Activated CD8-positive, alpha-beta memory T cell treated with anti-CD3 and anti-CD28 coated beads, Interleukin-2, amount 50 U/mL, for 48 hours (primary cell): ENCODE measurements around the gene TOR1AIP1.

Source experiments
- DNase-seq: peaks from one replicate; pipeline ENCODE4 v3.0.0-alpha.2; 2020

Gene TOR1AIP1

DNA sequence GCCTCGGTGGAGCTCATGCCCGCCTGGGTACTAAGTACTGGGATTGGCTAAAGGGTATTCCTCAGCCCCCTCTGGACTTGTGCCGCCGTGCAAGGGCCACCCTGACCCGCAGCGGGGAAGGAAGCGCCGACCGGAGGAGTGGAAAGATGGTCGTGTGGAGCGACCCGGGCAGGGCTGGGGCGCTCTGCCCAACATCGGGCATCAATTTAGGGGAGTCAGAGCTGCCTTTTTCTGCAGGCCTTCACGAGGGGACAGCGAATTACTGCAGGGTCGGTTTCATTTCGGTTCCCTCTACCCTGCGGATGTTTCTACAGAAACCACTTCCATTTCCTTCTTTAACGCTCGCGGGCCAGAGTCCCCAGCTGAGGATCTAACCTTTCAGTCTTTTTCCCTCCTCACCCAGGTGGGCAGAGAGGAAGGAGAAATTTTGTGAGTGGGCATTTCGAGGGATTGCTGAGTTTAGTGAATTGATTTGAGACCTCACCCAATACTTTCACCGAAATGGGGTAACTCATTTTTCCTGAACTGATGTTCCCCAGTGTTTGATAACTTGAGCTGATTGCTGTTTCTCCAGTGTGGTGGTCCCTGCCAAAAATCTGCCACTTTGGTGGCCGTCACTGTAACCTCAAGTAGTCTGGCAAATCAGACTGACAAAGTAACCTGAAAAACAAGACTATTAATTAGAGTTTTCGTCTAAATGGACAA lies 1.1 kb downstream of the TOR1AIP1 start:
- DNase-seq, result no peak

DNA sequence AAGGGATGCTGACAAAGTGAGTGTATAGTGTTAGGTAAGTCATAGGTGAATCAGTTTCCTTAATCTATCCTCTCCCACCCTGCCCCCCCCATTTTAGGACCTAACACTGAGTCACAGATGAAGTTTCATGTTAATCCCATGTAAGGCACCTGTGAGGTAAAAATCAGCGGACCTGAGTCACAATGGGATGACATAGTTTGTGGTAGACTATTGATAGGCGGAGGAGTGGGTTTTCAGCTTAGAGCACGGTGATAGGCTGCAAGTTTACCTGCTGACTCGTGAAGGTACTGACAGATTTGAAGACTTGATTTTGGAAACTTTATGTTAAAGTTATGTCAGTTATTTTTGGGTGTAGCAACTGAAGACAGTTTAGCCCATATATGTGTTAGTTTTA lies 1.7 kb downstream of the TOR1AIP1 start:
- no peak for DNase-seq

DNA sequence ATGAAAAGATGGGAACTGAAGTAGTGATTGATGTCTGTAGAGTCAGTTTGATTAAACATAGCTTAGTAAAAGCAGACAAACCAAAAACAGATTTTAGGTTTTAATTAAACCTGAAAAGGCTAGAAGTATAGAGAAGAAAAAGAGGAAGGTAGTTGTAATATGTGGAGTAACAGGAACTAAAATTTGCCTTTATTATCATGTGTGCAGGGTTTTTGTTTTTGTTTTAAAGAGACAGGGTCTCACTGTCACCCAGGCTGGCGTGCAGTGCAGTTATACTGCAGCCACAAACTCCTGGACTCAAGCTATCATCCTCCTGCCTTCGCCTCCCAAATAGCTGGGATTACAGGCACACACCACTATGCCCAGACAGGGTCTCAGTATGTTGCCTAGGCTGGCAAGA lies 6.0 kb downstream of the TOR1AIP1 start:
- no peak for DNase-seq

DNA sequence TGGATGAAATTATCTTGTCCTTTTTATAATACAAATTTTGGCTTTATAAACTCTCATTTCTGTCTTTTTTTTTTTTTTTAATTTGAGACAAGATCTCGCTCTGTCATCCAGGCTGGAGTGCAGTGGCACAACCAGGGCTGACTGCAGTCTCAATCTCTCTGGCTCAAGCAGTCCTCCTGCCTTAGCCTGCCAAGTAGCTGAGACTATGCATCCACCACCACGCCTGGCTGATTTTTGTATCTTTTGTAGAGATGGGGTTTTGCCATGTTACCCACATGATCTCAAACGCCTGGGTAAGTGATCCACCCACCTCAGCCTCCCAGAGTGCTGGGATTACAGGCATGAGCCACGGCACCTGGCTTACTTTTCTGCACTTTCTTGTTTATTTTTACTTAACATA lies 7.5 kb downstream of the TOR1AIP1 start:
- DNase-seq, result no peak

DNA sequence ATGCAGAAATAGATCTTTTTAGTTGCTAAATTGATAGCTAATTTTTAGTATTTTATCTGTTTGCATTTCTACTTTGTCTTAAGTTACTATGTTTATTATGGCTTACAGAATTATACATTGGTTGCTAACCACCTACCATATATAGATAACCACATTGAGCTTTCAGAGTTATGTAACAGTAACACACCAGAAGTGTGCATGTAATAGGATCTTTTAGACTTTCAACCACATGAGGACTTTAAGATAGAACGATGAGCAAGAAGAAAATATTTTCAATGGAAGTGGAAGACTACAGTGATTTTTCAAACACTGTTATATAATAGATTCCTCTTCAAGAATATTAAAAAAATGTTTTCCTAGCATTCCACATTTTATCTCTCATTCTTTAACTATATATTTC lies 28.8 kb downstream of the TOR1AIP1 start:
- DNase-seq, result no peak

DNA sequence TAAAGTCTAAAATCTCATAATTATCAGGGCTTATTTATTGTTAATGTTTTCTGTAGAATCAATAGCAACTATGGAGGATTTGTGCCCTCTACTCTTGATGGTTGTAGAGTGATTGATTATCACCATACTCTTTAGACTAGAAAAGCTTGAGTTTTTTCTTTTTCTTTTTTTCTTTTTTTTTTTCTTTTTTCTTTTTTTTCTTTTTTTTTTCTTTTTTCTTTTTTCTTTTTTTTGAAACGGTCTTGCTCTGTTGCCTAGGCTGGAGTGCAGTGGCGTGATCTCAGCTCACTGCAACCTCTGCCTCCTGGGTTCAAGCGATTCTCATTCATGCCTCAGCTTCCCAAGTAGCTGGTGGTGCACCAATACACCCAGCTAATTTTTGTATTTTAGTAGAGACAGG lies 29.7 kb downstream of the TOR1AIP1 start:
- no peak for DNase-seq

DNA sequence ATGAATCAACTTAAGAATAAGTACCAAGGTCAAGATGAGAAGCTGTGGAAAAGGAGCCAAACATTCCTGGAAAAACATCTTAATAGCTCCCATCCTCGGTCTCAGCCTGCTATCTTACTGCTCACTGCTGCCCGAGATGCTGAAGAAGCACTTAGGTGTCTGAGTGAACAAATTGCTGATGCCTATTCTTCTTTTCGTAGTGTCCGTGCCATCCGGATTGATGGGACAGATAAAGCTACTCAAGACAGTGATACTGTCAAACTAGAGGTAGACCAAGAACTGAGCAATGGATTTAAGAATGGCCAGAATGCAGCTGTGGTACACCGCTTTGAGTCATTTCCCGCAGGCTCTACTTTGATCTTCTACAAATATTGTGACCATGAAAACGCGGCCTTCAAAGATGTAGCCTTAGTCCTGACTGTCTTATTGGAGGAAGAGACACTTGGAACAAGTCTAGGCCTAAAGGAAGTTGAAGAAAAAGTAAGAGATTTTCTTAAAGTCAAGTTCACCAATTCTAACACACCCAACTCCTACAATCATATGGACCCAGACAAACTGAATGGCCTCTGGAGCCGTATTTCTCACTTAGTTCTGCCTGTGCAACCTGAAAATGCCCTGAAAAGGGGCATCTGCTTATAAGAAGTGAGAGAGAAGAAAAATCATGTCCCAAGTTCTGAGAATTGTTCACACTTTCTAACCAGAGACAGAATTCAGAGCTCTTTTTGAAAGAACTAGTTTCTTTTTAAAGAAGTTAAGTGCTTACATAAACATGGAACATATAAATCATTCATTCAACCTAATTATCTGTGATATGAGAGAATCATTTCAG lies 35.7 kb downstream of the TOR1AIP1 start:
- no peak for DNase-seq

DNA sequence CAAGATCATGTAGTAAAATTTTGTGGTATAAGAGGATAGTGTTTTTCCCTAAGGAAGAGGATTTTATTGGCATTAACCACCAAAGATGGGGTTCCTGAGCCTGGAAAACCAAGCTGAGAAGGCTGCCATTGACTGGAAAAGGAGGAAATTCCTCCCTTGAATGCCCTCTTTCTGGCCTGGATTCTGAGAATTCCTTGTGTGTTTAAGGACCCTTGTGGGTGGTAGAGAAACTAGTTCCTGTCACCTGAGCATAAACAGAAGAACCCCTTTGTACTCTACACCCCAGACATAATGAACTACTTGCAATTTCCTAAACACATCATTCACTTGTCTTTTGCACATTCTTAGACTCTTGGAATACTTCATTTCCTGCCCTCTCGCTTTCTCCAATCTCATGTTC lies 39.4 kb downstream of the TOR1AIP1 start:
- no peak for DNase-seq

DNA sequence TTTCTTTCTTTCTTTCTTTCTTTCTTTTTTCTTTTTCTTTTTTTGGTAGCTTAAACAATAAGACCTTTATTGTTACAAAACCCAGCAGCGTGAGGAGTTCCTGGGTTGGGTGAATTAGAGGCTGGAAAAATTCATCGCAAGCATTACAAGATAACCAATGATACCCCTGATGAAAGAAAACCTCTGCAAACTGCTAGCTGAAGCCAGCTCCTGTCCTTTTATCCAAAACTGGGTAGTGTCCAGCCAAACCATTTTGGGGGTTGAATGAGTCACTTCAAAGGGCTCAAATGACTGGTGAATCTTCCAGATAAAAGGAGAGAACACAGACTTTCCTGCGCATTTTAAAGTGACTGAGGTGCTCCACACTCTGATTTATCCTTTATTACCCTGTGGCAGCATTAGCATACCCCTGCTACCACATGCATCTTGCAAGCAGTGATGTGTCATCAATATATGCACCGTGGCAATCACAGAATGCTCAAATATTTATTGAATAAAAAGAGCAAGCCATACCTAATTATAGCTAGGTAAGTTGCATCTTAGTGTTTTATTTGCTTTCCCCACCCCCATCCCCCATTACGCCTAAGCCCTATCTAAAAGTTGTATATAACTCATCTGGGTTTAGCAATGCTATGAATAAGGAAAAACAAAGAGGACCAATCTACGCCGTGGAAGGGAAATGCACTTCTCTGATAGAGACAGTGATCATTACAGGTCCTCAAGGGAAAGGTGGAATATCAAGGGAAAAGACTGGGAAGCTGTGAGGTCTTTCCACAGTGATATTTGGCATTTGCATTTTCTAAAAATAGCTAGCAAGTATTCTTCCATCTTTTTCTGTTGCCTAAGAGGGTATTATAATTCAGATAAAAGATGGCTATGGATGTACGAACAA lies 40.1 kb downstream of the TOR1AIP1 start:
- no peak for DNase-seq

DNA sequence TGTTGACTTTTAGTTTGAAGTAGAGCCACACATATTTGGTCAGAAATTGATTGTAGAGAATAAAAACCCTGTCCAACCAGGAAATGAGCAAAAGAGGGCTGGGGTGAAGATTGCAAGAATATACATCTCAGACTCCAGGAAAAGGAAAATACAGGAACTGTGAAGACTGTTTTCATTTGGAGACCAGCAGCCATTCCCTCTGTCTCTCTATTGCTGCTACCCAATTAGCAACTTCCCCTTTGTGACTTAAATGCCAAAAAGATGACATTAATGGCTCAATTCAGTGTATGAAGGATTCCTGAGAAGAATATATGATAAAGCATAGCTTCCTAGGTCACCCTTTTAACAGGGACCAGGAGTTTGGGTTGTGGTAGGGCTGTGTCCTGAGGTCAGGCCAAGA lies 40.9 kb downstream of the TOR1AIP1 start:
- DNase-seq, result no peak

DNA sequence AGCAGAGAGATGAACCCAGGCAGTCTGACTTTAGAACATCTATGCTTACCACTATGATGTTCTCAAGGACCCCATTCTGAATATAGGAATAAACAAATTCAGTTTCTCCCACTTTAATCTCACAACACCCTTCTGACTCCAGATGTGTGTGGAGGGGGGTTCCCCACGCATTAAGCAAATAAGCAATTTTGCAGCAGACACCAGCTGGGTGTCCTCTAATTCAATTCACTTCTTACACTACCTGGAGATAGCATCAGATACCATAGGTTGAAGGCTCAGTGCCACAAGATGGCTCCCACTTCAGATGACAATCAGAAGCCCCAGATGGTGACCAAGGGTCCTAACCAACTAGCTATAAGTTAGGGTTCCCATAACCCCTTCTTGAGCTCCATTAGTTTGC lies 42.2 kb downstream of the TOR1AIP1 start:
- no peak for DNase-seq

DNA sequence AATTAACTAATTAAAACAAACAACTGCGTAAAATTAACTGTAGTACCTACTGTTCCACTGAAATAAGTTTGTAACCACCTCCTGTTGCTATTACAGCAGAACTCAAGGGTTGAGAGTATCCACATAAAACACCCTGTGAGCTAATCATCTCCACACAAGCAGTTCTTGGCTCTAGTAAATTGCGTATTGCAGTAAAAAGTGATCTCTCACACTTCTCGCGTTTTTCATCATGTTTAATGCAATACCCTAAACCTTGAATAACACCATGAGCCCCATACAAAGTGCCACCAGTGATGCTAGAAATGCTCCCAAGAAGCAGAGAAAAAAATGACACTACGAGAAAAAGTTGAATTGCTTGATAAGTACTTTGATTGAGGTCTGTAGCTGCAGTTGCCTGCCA lies 43.2 kb downstream of the TOR1AIP1 start:
- DNase-seq, result no peak

DNA sequence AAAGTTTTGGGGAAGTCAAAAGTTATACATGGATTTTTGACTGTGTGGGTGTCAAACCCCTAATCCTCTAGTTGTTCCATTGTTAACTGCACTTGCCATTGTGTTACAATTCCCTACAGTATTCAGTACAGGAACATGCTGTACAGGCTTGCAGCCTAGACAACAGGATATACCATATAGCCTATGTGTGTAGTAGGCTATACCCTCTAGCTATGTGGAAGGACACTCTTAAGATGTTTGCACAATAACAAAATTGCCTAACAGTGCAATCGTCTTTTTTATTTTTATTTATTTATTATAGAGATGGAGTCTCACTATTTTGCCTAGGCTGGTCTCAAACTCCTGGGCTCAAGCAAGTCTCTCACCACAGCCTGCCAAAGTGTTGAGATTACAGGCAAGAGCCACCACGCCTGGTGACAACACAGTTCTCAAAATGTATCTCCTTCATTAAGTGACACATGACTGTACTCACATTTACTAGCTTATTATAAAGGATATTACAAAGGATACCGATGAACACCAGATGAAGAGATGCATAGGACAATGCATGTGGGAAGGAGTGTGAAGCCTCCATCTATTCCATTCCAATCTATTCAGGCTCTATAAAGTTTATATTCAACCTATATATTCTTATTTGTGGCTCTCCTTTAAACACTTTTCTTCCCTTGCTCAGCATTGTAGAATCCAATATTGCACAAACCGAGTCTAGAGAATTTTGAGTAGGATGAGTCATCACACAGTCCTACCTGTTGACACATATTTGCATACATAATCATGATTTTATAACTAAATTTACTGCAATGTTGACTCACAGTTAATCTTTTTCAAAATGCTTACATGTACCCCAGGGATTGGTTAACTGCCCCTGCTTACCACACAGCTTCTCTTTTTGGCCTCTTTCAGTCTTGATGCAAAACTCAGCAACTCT lies 44.1 kb downstream of the TOR1AIP1 start:
- no peak for DNase-seq

DNA sequence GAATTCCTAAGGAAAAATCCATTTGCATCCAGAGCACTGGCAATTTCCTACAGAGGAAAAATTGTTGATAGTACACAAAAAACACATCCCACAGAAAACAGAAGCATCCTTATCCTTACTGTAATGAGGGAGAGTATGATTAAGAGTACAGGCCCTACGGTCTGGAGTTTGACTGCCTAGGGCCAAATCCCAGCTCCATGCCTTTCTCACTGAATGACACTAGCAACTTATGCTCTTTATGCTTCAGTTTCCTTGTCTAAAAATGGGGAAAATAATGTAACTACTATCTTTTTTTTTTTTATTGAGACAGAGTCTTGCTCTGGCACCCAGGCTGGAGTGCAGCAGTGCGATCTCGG lies 44.7 kb downstream of the TOR1AIP1 start:
- no peak for DNase-seq

DNA sequence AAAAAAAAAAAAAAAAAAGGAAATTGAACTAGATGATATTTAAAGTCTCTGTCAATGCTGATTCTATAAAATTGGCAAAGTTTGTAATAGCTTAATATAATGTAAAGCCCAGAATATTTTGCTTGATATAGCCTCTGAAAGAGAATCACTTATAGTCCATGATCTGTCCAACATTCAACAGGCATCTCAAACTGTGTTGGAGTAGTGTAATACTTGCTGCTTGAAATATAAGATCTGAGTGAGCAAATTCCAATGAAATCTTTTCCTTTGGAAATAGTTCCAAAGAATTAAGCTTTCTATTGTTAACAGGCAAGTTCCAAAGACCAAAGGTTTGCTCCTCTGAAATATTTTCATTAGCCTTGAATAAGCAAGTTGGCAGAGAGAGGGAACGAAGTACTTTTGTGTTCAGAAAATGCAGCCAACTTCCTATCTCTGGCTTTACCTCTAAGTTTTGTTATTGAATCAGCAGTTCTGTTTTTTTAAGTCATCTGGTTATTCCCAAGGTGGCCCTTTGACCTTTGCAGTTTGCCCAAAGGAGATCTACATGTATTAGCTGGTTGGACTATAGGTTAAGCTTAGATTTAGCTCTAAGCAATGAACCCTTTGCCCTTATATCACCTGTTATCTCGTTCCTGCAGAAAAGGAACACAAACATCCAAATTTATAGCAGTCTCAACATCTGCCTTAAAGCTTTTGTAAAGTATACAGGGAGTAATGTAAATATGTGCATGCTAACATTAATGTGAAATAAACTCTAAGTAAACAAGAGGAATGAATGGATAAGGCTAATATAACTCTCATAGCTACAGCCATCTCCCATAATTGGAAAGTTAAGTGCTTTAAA lies 48.1 kb downstream of the TOR1AIP1 start:
- DNase-seq, result no peak

DNA sequence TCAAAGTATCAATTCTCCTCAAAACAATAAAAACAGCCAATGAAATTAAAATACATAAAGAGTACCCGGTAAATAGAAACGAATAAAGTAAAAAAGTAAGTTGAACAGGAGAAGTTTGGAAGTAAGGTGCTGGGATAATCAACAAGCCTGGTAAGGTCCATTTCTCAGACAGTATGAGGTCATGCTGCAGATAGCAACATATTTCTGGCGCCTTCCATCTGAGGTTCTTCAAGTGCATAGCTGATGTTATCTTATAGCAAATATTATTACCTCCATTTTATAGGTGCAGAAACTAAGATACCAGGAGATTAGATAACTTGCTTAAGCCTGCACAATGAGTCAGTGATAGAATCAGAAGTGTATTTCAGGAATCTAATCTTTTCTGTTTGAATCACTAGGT lies 48.8 kb downstream of the TOR1AIP1 start:
- DNase-seq, result no peak

DNA sequence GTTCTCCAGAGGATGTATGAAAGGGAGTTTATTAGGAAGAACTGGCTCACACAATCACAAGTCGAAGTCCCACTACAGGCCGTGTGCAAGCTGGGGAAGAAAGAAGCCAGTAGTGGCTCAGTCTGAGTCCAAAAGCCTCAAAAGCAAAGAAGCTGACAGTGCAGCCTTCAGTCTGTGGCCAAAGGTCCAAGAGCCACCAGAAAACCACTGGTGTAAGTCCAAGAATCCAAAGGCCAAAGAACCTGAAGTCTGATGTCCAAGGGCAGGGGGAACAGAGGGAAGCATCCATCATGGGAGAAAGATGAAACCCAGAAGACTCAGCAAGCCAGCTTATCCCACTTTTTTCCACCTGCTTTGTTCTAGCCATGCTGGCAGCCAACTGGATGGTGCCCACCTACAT lies 51.1 kb downstream of the TOR1AIP1 start:
- DNase-seq, result no peak

DNA sequence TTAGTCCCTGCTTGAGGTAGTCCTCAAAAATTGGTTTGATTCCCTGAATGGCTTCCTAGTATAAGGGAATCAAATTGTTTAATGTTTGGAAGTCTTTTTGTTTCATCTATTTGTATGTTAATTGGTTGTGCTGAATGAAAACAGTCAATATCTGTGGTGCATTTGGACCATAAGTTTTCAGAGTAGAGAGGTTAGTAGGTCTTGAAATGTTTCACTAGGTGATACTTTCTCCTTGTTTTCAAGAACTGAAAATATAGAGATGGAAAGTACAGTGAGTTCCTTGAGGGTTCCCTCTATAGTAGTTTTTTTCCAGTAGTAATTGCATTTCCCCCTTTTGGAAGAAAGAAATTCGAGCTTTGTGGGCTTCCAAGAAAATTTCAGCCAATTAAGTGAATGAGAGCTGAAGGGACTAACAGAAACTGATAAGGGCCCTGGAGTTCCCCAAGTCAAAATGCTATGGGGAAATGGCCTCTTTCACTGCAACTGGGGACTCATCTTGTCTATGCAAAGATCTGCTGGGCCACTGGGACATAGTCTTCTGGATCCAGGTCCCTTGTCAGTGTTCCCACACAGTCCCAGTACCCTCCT lies 53.9 kb downstream of the TOR1AIP1 start:
- no peak for DNase-seq

DNA sequence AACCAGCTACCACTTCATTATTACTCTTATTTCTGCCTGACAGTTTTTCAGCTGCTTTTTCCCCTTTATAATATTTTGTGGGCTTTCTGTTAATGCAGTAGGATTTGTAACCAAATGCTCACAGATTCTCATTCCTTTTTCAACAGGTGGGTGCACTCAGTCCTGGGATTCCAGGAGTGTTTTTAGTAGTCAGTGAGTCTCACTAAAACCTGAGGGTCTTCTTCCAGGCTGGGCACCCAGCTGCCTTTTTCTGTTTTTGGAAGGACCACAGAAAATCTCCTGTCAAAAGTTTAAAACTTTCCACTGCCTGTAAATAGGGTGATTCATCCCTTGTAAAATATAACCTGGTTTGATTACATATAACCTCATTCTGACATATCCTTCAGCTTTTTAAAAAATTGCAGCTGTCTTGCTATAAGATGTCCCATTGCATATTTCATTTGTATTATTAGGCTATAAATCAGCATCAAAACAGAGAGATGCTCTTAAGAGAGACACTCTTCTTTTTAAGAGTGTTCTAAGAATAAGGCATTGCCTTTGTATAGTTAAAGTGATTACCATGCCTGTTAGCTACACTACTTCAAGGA lies 55.7 kb downstream of the TOR1AIP1 start:
- no peak for DNase-seq

DNA sequence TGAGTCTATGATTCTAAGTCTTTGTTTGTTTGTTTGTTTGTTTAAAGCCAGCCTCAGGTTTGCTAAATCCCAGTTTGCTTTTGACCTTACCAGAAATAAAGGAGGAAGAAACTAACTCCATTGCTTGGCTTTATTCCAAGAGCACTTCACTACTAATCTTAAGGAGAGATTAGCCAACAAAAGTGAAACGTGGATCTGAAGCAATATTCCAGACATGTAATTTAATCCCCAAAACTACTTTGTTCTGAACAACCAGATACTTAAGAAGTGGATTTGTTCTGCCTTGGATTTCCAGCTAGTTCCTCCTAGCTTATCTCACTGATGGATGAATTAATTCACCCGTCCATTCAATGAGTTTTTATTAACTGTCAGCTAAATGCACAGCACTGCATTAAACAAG lies 56.7 kb downstream of the TOR1AIP1 start:
- DNase-seq, result no peak

DNA sequence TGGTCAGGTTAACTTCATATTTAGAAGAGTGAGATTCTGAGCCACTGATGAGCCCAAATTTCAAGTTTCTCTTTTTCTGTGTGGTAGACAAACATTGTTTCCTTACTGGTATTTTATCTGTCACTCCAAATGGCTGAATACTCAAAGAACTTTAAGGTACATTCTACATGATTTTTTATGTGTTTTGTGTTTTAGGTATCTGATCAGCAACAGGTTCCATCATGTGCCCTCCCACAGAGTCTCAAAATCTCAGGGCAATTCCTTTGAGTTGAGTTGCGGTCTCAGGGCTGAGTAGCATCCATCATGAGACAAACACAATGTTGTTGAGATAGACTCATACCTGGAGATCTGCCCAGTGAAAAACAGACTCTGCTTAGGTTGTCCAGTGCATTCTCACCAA lies 57.9 kb downstream of the TOR1AIP1 start:
- DNase-seq, result no peak
